ENCODE measurements around the gene TFE3.

GRCh38 chrX:49064303-49064702 lies 21.1 kb upstream of the TFE3 start:
- TF ChIP-seq CSDC2 (CRISPR knock-in tag; IDR thresholded peaks at IDR 0.05) = no peak
- no peak for TF ChIP-seq CSRNP3 (CRISPR knock-in tag; IDR thresholded peaks at IDR 0.05)
- TF ChIP-seq, protein P1, sequence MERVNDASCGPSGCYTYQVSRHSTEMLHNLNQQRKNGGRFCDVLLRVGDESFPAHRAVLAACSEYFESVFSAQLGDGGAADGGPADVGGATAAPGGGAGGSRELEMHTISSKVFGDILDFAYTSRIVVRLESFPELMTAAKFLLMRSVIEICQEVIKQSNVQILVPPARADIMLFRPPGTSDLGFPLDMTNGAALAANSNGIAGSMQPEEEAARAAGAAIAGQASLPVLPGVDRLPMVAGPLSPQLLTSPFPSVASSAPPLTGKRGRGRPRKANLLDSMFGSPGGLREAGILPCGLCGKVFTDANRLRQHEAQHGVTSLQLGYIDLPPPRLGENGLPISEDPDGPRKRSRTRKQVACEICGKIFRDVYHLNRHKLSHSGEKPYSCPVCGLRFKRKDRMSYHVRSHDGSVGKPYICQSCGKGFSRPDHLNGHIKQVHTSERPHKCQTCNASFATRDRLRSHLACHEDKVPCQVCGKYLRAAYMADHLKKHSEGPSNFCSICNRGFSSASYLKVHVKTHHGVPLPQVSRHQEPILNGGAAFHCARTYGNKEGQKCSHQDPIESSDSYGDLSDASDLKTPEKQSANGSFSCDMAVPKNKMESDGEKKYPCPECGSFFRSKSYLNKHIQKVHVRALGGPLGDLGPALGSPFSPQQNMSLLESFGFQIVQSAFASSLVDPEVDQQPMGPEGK (CRISPR knock-in tag; IDR thresholded peaks at IDR 0.05; ENCODE audit: borderline replicate concordance) = no peak
- TF ChIP-seq ZC3H10 (CRISPR knock-in tag; IDR thresholded peaks at IDR 0.05) = no peak
- TF ChIP-seq ZNF70 (CRISPR knock-in tag; IDR thresholded peaks at IDR 0.05) = no peak
- TF ChIP-seq ISL1 (CRISPR knock-in tag; IDR thresholded peaks at IDR 0.05) = no peak
- TF ChIP-seq, protein P2, sequence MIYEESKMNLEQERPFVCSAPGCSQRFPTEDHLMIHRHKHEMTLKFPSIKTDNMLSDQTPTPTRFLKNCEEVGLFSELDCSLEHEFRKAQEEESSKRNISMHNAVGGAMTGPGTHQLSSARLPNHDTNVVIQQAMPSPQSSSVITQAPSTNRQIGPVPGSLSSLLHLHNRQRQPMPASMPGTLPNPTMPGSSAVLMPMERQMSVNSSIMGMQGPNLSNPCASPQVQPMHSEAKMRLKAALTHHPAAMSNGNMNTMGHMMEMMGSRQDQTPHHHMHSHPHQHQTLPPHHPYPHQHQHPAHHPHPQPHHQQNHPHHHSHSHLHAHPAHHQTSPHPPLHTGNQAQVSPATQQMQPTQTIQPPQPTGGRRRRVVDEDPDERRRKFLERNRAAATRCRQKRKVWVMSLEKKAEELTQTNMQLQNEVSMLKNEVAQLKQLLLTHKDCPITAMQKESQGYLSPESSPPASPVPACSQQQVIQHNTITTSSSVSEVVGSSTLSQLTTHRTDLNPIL (CRISPR knock-in tag; IDR thresholded peaks at IDR 0.05; ENCODE audit: low read depth) = no peak
- no peak for TF ChIP-seq ZNF8 (CRISPR knock-in tag; IDR thresholded peaks at IDR 0.05)
- TF ChIP-seq RARB (CRISPR knock-in tag; IDR thresholded peaks at IDR 0.05) = no peak
- TF ChIP-seq ZFP3 (CRISPR knock-in tag; IDR thresholded peaks at IDR 0.05) = no peak
- no peak for TF ChIP-seq ARNTL (CRISPR knock-in tag; IDR thresholded peaks at IDR 0.05; ENCODE audit: borderline replicate concordance, low read depth)

Data from SK-N-SH treated with all-trans-retinoic acid at 6 μM for 48 hours (cell line).